GM18868 (cell line): ENCODE data around the gene FOXP1.

Source experiments
- ATAC-seq: cut with Tn5 transposase; IDR thresholded peaks from one replicate; pipeline ENCODE4 v1.9.1; 2021; ENCODE audit warnings: mild to moderate bottlenecking, moderate library complexity; ENCODE audit not compliant: unreplicated experiment

The FOXP1 gene

GRCh38 chr3:71489315-71489761, 94.2 kb downstream of the FOXP1 start:
- no peak for ATAC-seq

- no peak for ATAC-seq
Measured at GRCh38 chr3:71488882-71489281, 94.6 kb downstream of the FOXP1 start.

- no peak for ATAC-seq
Measured at GRCh38 chr3:71488391-71488809, 95.1 kb downstream of the FOXP1 start.

GRCh38 chr3:71487418-71487817, 96.1 kb downstream of the FOXP1 start:
- ATAC-seq = no peak

- no peak for ATAC-seq
Measured at GRCh38 chr3:71486831-71487230, 96.7 kb downstream of the FOXP1 start.

- no peak for ATAC-seq
Measured at GRCh38 chr3:71485896-71486295, 97.6 kb downstream of the FOXP1 start.

- ATAC-seq = no peak
Measured at GRCh38 chr3:71484452-71484851, 99.1 kb downstream of the FOXP1 start.

GRCh38 chr3:71484047-71484446, 99.5 kb downstream of the FOXP1 start:
- no peak for ATAC-seq

- ATAC-seq = no peak
Measured at GRCh38 chr3:71482771-71483170, 100.8 kb downstream of the FOXP1 start.

GRCh38 chr3:71478568-71478967, 105.0 kb downstream of the FOXP1 start:
- ATAC-seq = no peak

- no peak for ATAC-seq
Measured at GRCh38 chr3:71476950-71477349, 106.6 kb downstream of the FOXP1 start.

GRCh38 chr3:71469138-71469435, 114.4 kb downstream of the FOXP1 start:
- ATAC-seq = no peak

GRCh38 chr3:71468311-71469137, 115.0 kb downstream of the FOXP1 start:
- no peak for ATAC-seq

GRCh38 chr3:71466483-71466882, 117.0 kb downstream of the FOXP1 start:
- ATAC-seq = no peak

- no peak for ATAC-seq
Measured at GRCh38 chr3:71465371-71466036, 118.0 kb downstream of the FOXP1 start.

GRCh38 chr3:71464613-71465012, 118.9 kb downstream of the FOXP1 start:
- no peak for ATAC-seq

GRCh38 chr3:71463617-71464016, 119.9 kb downstream of the FOXP1 start:
- ATAC-seq = no peak

- no peak for ATAC-seq
Measured at GRCh38 chr3:71462586-71462985, 120.9 kb downstream of the FOXP1 start.

- ATAC-seq = no peak
Measured at GRCh38 chr3:71461749-71462483, 121.6 kb downstream of the FOXP1 start.

GRCh38 chr3:71461114-71461513, 122.4 kb downstream of the FOXP1 start:
- ATAC-seq = no peak

- ATAC-seq = no peak
Measured at GRCh38 chr3:71458895-71459294, 124.6 kb downstream of the FOXP1 start.

- no peak for ATAC-seq
Measured at GRCh38 chr3:71456826-71457225, 126.7 kb downstream of the FOXP1 start.
